Measurements from ENCODE around the gene SLC25A18.
"Not testable (repeated sequence)": the region's sequence is repeated elsewhere in the genome, so short reads cannot be mapped to it uniquely, and the experiment has no call there.

The SLC25A18 gene

GRCh38 chr22:17562906-17563870 is at the start of gene SLC25A18:
TSS of gene SLC25A18 (plus strand) at chr22:17563498. CDS start at chr22:17579945, 16,447 bp downstream.
- DNase-seq, result no peak

GRCh38 chr22:17513612-17514011 is 49.7 kb upstream of the SLC25A18 start:
- DNase-seq, result no peak

- DNase-seq, result no peak
Observed at GRCh38 chr22:17514084-17514483, 49.2 kb upstream of the SLC25A18 start.

- DNase-seq, result no peak
Observed at GRCh38 chr22:17518406-17518805, 44.9 kb upstream of the SLC25A18 start.

- DNase-seq, result not testable (repeated sequence)
Observed at GRCh38 chr22:17521971-17522370, 41.3 kb upstream of the SLC25A18 start.

- no peak for DNase-seq
Observed at GRCh38 chr22:17523925-17524324, 39.4 kb upstream of the SLC25A18 start.

GRCh38 chr22:17536269-17536668 is 27.0 kb upstream of the SLC25A18 start:
- no peak for DNase-seq

GRCh38 chr22:17537155-17537554 is 26.1 kb upstream of the SLC25A18 start:
- no peak for DNase-seq

- no peak for DNase-seq
Observed at GRCh38 chr22:17540481-17540880, 22.8 kb upstream of the SLC25A18 start.

- no peak for DNase-seq
Observed at GRCh38 chr22:17541476-17541875, 21.8 kb upstream of the SLC25A18 start.

- DNase-seq, result no peak
Observed at GRCh38 chr22:17542452-17542851, 20.8 kb upstream of the SLC25A18 start.

- no peak for DNase-seq
Observed at GRCh38 chr22:17548010-17548755, 15.1 kb upstream of the SLC25A18 start.

GRCh38 chr22:17548756-17549035 is 14.6 kb upstream of the SLC25A18 start:
- DNase-seq, result no peak

- no peak for DNase-seq
Observed at GRCh38 chr22:17549183-17549582, 14.1 kb upstream of the SLC25A18 start.

- no peak for DNase-seq
Observed at GRCh38 chr22:17549655-17550054, 13.6 kb upstream of the SLC25A18 start.

- DNase-seq, result no peak
Observed at GRCh38 chr22:17552737-17553136, 10.6 kb upstream of the SLC25A18 start.

GRCh38 chr22:17554814-17555213 is 8.5 kb upstream of the SLC25A18 start:
- DNase-seq, result no peak

- DNase-seq, result no peak
Observed at GRCh38 chr22:17559188-17559587, 4.1 kb upstream of the SLC25A18 start.

- no peak for DNase-seq
Observed at GRCh38 chr22:17563936-17564391, 666 bp downstream of the SLC25A18 start.

- DNase-seq, result not testable (repeated sequence)
Observed at GRCh38 chr22:17566016-17566687, 2.9 kb downstream of the SLC25A18 start.

- DNase-seq, result no peak
Observed at GRCh38 chr22:17566776-17567175, 3.5 kb downstream of the SLC25A18 start.

- DNase-seq, result no peak
Observed at GRCh38 chr22:17569971-17570511, 6.7 kb downstream of the SLC25A18 start.
